KOPT-K1 (cell line): Measurements from ENCODE around the gene NARF.

ENCODE experiments used
- H3K27ac ChIP-seq: fragments of 200-600 bp; sonication (generic); 2 replicates; pipeline ENCODE4 v1.5.1; 2016; ENCODE audit warnings: antibody characterized with exemption, mild to moderate bottlenecking, low read depth, low read length; ENCODE audit not compliant: poor library complexity, severe bottlenecking
- H3K36me3 ChIP-seq: fragments of 200-600 bp; sonication (generic); 2 replicates; pipeline ENCODE4 v1.5.1; 2017; ENCODE audit warnings: antibody characterized with exemption, mild to moderate bottlenecking, low read length, moderate library complexity; ENCODE audit not compliant: insufficient read depth
- H3K9me3 ChIP-seq: fragments of 200-600 bp; sonication (generic); 2 replicates; pipeline ENCODE4 v1.5.1; 2017; ENCODE audit warnings: antibody characterized with exemption, low read length, mild to moderate bottlenecking; ENCODE audit not compliant: insufficient read depth, poor library complexity, severe bottlenecking

The NARF gene

GRCh38 chr17:82439829-82440365 is 18.6 kb upstream of the NARF start:
- no peaks in the 10 kb centered on the region for H3K9me3 ChIP-seq
- H3K36me3 ChIP-seq: peaks cover 89% of the 10 kb centered on the region
- no peak overlapping the region for H3K27ac ChIP-seq

DNA sequence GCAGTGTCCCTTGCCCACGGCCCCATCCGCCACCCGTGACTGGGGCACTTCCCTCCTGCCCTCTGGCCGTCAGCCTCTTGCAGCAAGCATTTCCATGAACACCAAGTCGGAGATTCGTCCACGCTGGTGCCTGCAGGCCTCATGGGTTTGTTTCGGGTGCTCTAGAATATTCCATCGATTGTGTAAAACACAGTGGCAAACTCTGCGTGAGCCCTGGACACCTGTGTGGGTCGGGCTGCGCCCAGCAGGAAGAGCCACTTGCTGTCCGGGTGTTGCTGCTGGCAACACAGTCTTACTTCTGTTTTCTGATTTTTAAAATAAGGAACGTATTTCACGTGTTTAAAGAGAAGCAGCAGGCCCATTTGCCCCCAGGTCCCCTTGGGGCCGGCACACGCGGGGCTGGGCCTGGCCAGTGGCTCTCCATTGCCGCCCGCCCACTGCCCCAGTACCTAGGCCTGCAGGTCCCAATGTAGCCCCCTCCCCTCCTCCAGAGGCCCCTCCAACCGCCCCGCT is 18.0 kb upstream of the NARF start:
- Histone ChIP-seq H3K9me3 (no peaks in the 10 kb centered on the region), H3K27ac (no peak overlapping the region), H3K36me3 (peaks cover 91% of the 10 kb centered on the region)

DNA sequence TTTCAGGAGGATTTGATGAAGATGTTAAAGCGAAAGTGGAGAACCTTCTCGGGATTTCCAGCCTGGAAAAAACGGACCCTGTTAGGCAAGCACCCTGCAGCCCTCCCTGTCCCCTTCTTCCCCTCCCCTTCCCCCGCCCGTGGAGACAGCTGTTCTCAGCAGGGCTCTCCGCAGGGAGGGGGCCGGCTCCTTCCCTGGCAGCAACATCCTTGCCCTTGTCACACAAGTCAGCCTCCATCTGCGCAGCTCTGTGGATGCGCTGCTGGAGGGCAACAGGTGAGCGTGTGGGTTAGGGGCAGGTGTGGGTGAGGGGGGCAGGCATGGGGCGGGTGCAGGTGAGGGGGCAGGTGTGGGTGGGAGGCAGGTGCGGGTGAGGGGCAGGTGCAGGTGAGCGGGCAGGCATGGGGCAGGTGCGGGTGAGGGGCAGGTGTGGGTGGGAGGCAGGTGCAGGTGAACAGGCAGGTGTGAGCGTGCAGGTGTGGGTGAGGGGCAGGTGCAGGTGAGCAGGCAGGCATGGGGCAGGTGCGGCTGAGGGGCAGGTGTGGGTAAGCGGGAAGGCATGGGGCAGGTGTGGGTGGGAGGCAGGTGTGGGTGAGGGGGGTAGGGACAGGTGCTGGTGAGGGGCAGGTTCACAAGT is 17.4 kb upstream of the NARF start:
- Histone ChIP-seq H3K36me3 (peaks cover 91% of the 10 kb centered on the region), H3K27ac (no peak overlapping the region), H3K9me3 (no peaks in the 10 kb centered on the region)

GRCh38 chr17:82441691-82442487 is 16.7 kb upstream of the NARF start:
- H3K9me3 ChIP-seq: no peaks in the 10 kb centered on the region
- no peak overlapping the region for H3K27ac ChIP-seq
- H3K36me3 ChIP-seq: peaks cover 91% of the 10 kb centered on the region

DNA sequence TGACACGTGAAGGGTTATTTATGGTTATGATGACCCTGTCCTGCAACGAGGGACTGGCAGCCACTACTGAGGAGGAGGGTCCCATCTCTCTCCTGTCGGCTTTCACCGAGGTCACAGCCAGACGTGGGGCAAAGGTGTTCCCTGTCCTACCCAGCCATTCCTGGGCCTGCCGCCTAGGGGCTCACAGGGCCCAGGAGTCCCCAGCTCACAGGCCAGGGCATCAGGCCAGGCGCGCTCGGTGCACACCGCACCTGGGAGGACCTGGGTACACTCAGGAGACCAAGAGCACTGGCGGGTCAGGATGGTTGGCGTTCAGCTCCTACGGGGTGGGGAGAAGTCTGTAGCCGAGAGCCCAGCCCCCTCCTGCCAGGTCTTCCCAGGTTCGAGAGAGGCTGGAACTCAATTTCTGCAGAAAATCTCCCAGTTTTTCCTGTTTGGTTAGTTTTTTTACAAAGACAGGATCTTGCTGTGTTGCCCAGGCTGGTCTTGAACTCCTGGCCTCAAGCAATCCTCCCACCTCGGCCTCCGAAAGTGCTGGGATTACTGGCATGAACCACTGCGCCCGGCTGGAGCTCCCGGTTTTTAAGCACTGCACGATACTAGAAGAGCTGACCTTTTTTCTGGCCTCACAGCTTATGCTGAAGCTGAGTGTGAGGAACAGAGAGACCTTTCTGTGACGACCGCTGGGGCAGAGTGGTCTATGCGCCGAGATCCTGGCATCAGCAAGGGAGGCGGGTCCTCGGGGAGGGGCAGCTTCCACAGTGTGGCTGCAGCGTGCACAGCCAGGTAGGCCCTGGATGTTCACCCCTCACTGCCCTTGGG is 15.7 kb upstream of the NARF start:
- Histone ChIP-seq H3K27ac (no peak overlapping the region), H3K36me3 (peaks cover 87% of the 10 kb centered on the region)

GRCh38 chr17:82443465-82444283 is 14.9 kb upstream of the NARF start:
- peaks cover 82% of the 10 kb centered on the region for H3K36me3 ChIP-seq
- H3K9me3 ChIP-seq: no peaks in the 10 kb centered on the region
- no peak overlapping the region for H3K27ac ChIP-seq

More for the DNA sequence above, 15.7 kb upstream of the NARF start:
- H3K9me3 ChIP-seq: no peaks in the 10 kb centered on the region

GRCh38 chr17:82444284-82444893 is 14.2 kb upstream of the NARF start:
- H3K27ac ChIP-seq: no peak overlapping the region
- H3K9me3 ChIP-seq: no peaks in the 10 kb centered on the region
- H3K36me3 ChIP-seq: peaks cover 82% of the 10 kb centered on the region

- no peaks in the 10 kb centered on the region for H3K9me3 ChIP-seq
- H3K36me3 ChIP-seq: peaks cover 77% of the 10 kb centered on the region
- H3K27ac ChIP-seq: no peak overlapping the region
These were observed 13.5 kb upstream of the NARF start for GRCh38 chr17:82444941-82445521.

DNA sequence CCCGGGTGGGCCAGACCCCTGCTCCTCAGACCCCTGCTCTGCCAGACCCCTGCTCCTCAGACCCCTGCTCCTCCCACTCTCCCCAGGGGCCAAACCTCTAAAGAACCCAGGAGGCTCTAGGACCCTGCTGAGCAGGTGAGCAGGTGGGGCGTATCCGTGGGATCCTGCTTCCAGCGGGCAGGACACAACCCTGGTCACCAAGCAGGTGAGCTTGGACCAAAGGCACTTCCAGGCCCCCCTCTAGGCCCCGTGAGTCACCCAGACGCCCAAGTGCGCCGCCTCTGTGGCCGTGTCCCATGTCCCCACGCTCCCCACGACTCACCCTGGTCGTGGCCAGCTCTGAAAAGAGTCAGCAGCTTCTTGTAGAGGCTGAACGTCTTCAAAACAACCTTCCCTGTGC is 13.0 kb upstream of the NARF start:
- H3K27ac ChIP-seq: no peak overlapping the region
- peaks cover 72% of the 10 kb centered on the region for H3K36me3 ChIP-seq
- H3K9me3 ChIP-seq: no peaks in the 10 kb centered on the region

- H3K36me3 ChIP-seq: peaks cover 66% of the 10 kb centered on the region
- no peaks in the 10 kb centered on the region for H3K9me3 ChIP-seq
- no peak overlapping the region for H3K27ac ChIP-seq
These were observed 12.4 kb upstream of the NARF start for GRCh38 chr17:82446124-82446523.

DNA sequence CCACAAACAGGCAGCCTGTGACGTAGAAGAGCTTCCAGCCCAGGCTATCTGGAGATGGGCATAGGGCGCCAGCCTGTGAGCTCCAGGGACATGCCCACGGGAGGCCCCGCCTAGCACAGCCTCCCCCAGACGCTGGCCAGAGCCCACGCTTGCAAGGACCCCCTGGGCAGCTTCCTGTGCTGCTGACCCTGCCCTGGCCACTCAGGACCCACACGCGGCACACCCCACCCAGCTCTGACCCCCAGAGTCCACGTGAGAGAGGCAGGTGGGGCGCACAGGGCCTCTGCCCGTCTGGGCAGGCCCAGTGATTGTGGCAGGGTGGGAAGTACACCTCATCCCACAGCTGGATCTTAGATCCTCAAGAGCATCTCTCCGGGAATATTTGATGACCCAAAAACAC is 11.9 kb upstream of the NARF start:
- Histone ChIP-seq H3K9me3 (no peaks in the 10 kb centered on the region), H3K27ac (no peak overlapping the region), H3K36me3 (peaks cover 61% of the 10 kb centered on the region)

DNA sequence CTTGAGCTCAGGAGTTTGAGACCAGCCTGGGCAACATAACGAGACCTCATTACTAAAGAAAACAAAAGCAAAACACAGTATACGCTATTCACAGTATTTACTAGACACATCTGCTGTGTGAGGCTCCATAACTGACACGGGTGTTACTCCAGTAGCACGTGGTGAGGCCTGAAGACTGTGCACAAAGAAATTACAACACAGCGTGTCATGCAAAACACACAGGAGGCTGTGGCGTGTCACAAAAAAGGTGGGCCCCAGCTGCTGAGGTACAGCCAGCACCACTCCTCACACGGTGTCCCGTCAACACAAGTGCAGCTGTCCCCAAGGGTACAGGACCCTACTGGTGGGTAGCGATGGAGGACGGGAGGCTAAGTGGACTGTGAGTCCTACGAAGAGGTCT is 10.7 kb upstream of the NARF start:
- Histone ChIP-seq H3K36me3 (peaks cover 49% of the 10 kb centered on the region), H3K9me3 (no peaks in the 10 kb centered on the region), H3K27ac (peak overlapping the region; percentile 30)

- Histone ChIP-seq H3K9me3 (peaks cover 14% of the 10 kb centered on the region), H3K36me3 (peaks cover 34% of the 10 kb centered on the region), H3K27ac (peak overlapping the region; percentile 96)
These were observed 9.2 kb upstream of the NARF start for GRCh38 chr17:82449131-82449882.
